ENCODE data around the gene FAM193B.

FAM193B gene

GRCh38 chr5:177512736-177513380 is 41.5 kb downstream of the FAM193B start:
- no peak for DNase-seq

- DNase-seq: no peak
Observed at GRCh38 chr5:177511796-177512675, 42.3 kb downstream of the FAM193B start.

GRCh38 chr5:177511181-177511580 is 43.2 kb downstream of the FAM193B start:
- no peak for DNase-seq

GRCh38 chr5:177510567-177511053 is 43.8 kb downstream of the FAM193B start:
- DNase-seq: no peak

GRCh38 chr5:177509991-177510566 is 44.3 kb downstream of the FAM193B start:
- no peak for DNase-seq

GRCh38 chr5:177509381-177509951 is 44.9 kb downstream of the FAM193B start, which contains the start of gene DOK3:
Gene DOK3 (minus strand): TSS chr5:177509826. CDS start chr5:177509540, 286 bp downstream.
- no peak for DNase-seq

- DNase-seq: no peak
Observed at GRCh38 chr5:177508837-177509236, 45.5 kb downstream of the FAM193B start.

GRCh38 chr5:177508221-177508611 is 46.1 kb downstream of the FAM193B start:
- DNase-seq: no peak

- DNase-seq: no peak
Observed at GRCh38 chr5:177507596-177508220, 46.7 kb downstream of the FAM193B start.

GRCh38 chr5:177507165-177507564 is 47.2 kb downstream of the FAM193B start:
- DNase-seq: no peak

GRCh38 chr5:177505075-177505474 is 49.3 kb downstream of the FAM193B start:
- DNase-seq: no peak

GRCh38 chr5:177504086-177505056 is 50.0 kb downstream of the FAM193B start:
- no peak for DNase-seq

GRCh38 chr5:177503351-177504085 is 50.8 kb downstream of the FAM193B start:
- DNase-seq: no peak

- DNase-seq: no peak
Observed at GRCh38 chr5:177502886-177503285, 51.5 kb downstream of the FAM193B start.

- no peak for DNase-seq
Observed at GRCh38 chr5:177501874-177502678, 52.3 kb downstream of the FAM193B start.

GRCh38 chr5:177500685-177501522 is 53.5 kb downstream of the FAM193B start:
- DNase-seq: peak; percentile 26

GRCh38 chr5:177499842-177500241 is 54.5 kb downstream of the FAM193B start:
- no peak for DNase-seq

- no peak for DNase-seq
Observed at GRCh38 chr5:177498013-177498787, 56.2 kb downstream of the FAM193B start.
